Astrocyte (in vitro differentiated cells and primary cell): ENCODE results near the gene AIP. TPM values are rescaled to one million over a fixed set of nuclear protein-coding genes. Genes with fewer than 3 reads are reported as not detected.
A peak's percentile ranks its signal among the peaks of the same experiment; 100 is the strongest.
"Not testable (repeated sequence)": the region's sequence is repeated elsewhere in the genome, so short reads cannot be mapped to it uniquely, and the experiment has no call there.

Experiments used
- DNase-seq: peaks from one replicate; pipeline ENCODE4 v3.0.0-alpha.2; 2010; ENCODE audit warnings: low read depth
- FAIRE-seq: peaks from 2 replicates; lab custom pipeline; 2011; peaks lifted over from hg19 to GRCh38; lab: Jason Lieb, UNC
- H2AFZ ChIP-seq: 2 replicates; pipeline ENCODE4 v1.6.0; 2012; ENCODE audit warnings: low read depth, low read length, inconsistent platforms
- H3K27ac ChIP-seq: 2 replicates; pipeline ENCODE4 v1.5.1; 2011; ENCODE audit warnings: low read depth, low read length, inconsistent platforms
- H3K27me3 ChIP-seq: 2 replicates; pipeline ENCODE4 v1.6.0; 2011; ENCODE audit warnings: low read length, inconsistent platforms; ENCODE audit not compliant: insufficient read depth
- H3K36me3 ChIP-seq: 2 replicates; pipeline ENCODE4 v1.5.1; 2011; ENCODE audit warnings: low read length, inconsistent platforms; ENCODE audit not compliant: insufficient read depth
- H3K4me1 ChIP-seq: 2 replicates; pipeline ENCODE4 v1.5.1; 2011; ENCODE audit warnings: low read length, inconsistent platforms; ENCODE audit not compliant: insufficient read depth
- H3K4me2 ChIP-seq: 2 replicates; pipeline ENCODE4 v1.6.0; 2012; ENCODE audit warnings: low read length, inconsistent platforms
- H3K4me3 ChIP-seq: 2 replicates; pipeline ENCODE4 v1.5.1; 2011; ENCODE audit warnings: low read depth, mild to moderate bottlenecking, low read length, inconsistent platforms; ENCODE audit not compliant: insufficient read depth
- H3K79me2 ChIP-seq: 2 replicates; pipeline ENCODE4 v1.6.0; 2012; ENCODE audit warnings: mild to moderate bottlenecking, low read length, inconsistent platforms; ENCODE audit not compliant: insufficient read depth
- H3K9ac ChIP-seq: 2 replicates; pipeline ENCODE4 v1.6.0; 2012; ENCODE audit warnings: mild to moderate bottlenecking, low read length, inconsistent platforms
- H3K9me3 ChIP-seq: 2 replicates; pipeline ENCODE4 v1.5.1; 2012; ENCODE audit warnings: low read depth, mild to moderate bottlenecking, low read length, inconsistent platforms; ENCODE audit not compliant: insufficient read depth
- H4K20me1 ChIP-seq: 2 replicates; pipeline ENCODE4 v1.6.0; 2012; ENCODE audit warnings: low read length, inconsistent platforms; ENCODE audit not compliant: insufficient read depth
- H3K27ac Mint-ChIP-seq: one replicate; pipeline ENCODE4 v1.8.0; 2021; ENCODE audit warnings: mild to moderate bottlenecking, mixed read lengths; ENCODE audit not compliant: unreplicated experiment
- H3K27me3 Mint-ChIP-seq: one replicate; pipeline ENCODE4 v1.8.0; 2021; ENCODE audit warnings: low read depth, mixed read lengths; ENCODE audit not compliant: unreplicated experiment
- H3K36me3 Mint-ChIP-seq: one replicate; pipeline ENCODE4 v1.8.0; 2021; ENCODE audit warnings: low read depth, mixed read lengths; ENCODE audit not compliant: unreplicated experiment
- H3K4me1 Mint-ChIP-seq: one replicate; pipeline ENCODE4 v1.8.0; 2021; ENCODE audit warnings: low read depth, mixed read lengths; ENCODE audit not compliant: unreplicated experiment
- H3K4me3 Mint-ChIP-seq: one replicate; pipeline ENCODE4 v1.8.0; 2021; ENCODE audit warnings: mild to moderate bottlenecking, moderate library complexity, mixed read lengths; ENCODE audit not compliant: unreplicated experiment
- H3K9me3 Mint-ChIP-seq: one replicate; pipeline ENCODE4 v1.8.0; 2021; ENCODE audit warnings: mild to moderate bottlenecking, mixed read lengths; ENCODE audit not compliant: unreplicated experiment
- CTCF ChIP-seq: IDR thresholded peaks from 2 replicates; pipeline ENCODE4 v1.5.1; 2011; ENCODE audit warnings: low read depth, mild to moderate bottlenecking, inconsistent platforms, low read length, moderate library complexity; ENCODE audit not compliant: insufficient read depth
- EZH2 ChIP-seq: IDR thresholded peaks from 2 replicates; pipeline ENCODE4 v1.6.1; 2012; ENCODE audit warnings: mild to moderate bottlenecking, low read length, inconsistent platforms; ENCODE audit not compliant: insufficient read depth
- total RNA-seq: library from RNA; stranded (reverse); gene quantifications from 2 replicates; pipeline ENCODE4 v1.2.1, GENCODE V29; 2021

Gene AIP
- total RNA-seq, 1 donor from 2014 or later, result 43.6 TPM

- Histone ChIP-seq H4K20me1 (peaks cover 22% of the 10 kb centered on the region), H3K27ac (peak overlapping the region; percentile 95), H3K36me3 (no peaks in the 10 kb centered on the region), H3K79me2 (peaks cover 23% of the 10 kb centered on the region), H3K9ac (peak overlapping the region; percentile 94), H3K4me3 (peak overlapping the region; percentile 76), H2AFZ (peak overlapping the region; percentile 96), H3K27me3 (no peaks in the 10 kb centered on the region), H3K9me3 (no peaks in the 10 kb centered on the region), H3K4me1 (peaks cover 34% of the 10 kb centered on the region), H3K4me2 (peak overlapping the region; percentile 87)
- Mint-ChIP-seq H3K27ac (peak overlapping the region; percentile 98), H3K4me1 (peaks cover 11% of the 10 kb centered on the region), H3K9me3 (no peaks in the 10 kb centered on the region), H3K4me3 (peak overlapping the region; percentile 89), H3K36me3 (no peaks in the 10 kb centered on the region), H3K27me3 (peaks cover 11% of the 10 kb centered on the region)
- no peak for FAIRE-seq
- no peak for TF ChIP-seq CTCF
- TF ChIP-seq EZH2, result no peak
- peak; percentile 83 for DNase-seq
These were observed 25.8 kb downstream of the AIP start for GRCh38 chr11:67508486-67509121.

- no peak for FAIRE-seq
- no peaks in the 10 kb centered on the region for H3K36me3 Mint-ChIP-seq
These were observed 27.2 kb downstream of the AIP start for GRCh38 chr11:67510023-67510345.

GRCh38 chr11:67511558-67511957 is 28.7 kb downstream of the AIP start:
- H3K27ac Mint-ChIP-seq, H3K4me3 ChIP-seq, H3K9ac ChIP-seq, FAIRE-seq, H3K9me3 ChIP-seq, H3K4me3 Mint-ChIP-seq, H3K27ac ChIP-seq, H3K36me3 Mint-ChIP-seq, H3K9me3 Mint-ChIP-seq, H3K4me1 Mint-ChIP-seq, H3K36me3 ChIP-seq, DNase-seq, H3K27me3 ChIP-seq, H3K4me2 ChIP-seq, H2AFZ ChIP-seq: not testable (repeated sequence)
- H4K20me1 ChIP-seq, result peaks cover 12% of the 10 kb centered on the region
- peaks cover 18% of the 10 kb centered on the region for H3K4me1 ChIP-seq
- peaks cover 22% of the 10 kb centered on the region for H3K27me3 Mint-ChIP-seq
- H3K79me2 ChIP-seq, result peaks cover 11% of the 10 kb centered on the region

More at GRCh38 chr11:67510023-67510345, 27.2 kb downstream of the AIP start:
- H4K20me1 ChIP-seq, result peaks cover 18% of the 10 kb centered on the region
- TF ChIP-seq EZH2 (no peak), CTCF (no peak)
- H3K27ac Mint-ChIP-seq, result no peak overlapping the region
- peaks cover 30% of the 10 kb centered on the region for H3K4me1 ChIP-seq
- H3K9ac ChIP-seq, result no peak overlapping the region
- H3K4me2 ChIP-seq, result no peak overlapping the region
- no peak overlapping the region for H2AFZ ChIP-seq
- H3K27ac ChIP-seq, result no peak overlapping the region
- H3K4me3 Mint-ChIP-seq, result peak overlapping the region; percentile 89
- peaks cover 3% of the 10 kb centered on the region for H3K27me3 ChIP-seq
- H3K4me1 Mint-ChIP-seq, result peaks cover 11% of the 10 kb centered on the region
- no peak overlapping the region for H3K4me3 ChIP-seq
- H3K79me2 ChIP-seq, result peaks cover 14% of the 10 kb centered on the region
- peaks cover 14% of the 10 kb centered on the region for H3K27me3 Mint-ChIP-seq
- DNase-seq, result peak; percentile 12
- no peaks in the 10 kb centered on the region for H3K9me3 Mint-ChIP-seq
- H3K9me3 ChIP-seq, result no peaks in the 10 kb centered on the region
- no peaks in the 10 kb centered on the region for H3K36me3 ChIP-seq
